GM10248 (cell line): Measurements from ENCODE around the gene SP2.

Experiments used
- CTCF ChIA-PET: fragments of 300-600 bp; sonication (Branson Sonifier 250); formaldehyde crosslinking; extraction: SDS; loops from one replicate; lab custom pipeline; 2021; ENCODE audit warnings: antibody characterized with exemption; lab: Yijun Ruan, JAX
- POLR2A ChIA-PET: fragments of 350-650 bp; sonication (Branson Sonifier 250); formaldehyde crosslinking; extraction: SDS; loops from one replicate; lab custom pipeline; 2020; ENCODE audit warnings: antibody characterized with exemption; lab: Yijun Ruan, JAX
- DNase-seq: peaks from one replicate; pipeline ENCODE4 v3.0.0; 2012; ENCODE audit errors: extremely low spot score
- TF ChIP-seq, protein P1 (sequence below): IDR thresholded peaks from 2 replicates; pipeline ENCODE4 v1.5.1; 2012; ENCODE audit warnings: mild to moderate bottlenecking, low read depth; ENCODE audit errors: extremely low read depth, missing control alignments, control extremely low read depth

The SP2 gene

DNA sequence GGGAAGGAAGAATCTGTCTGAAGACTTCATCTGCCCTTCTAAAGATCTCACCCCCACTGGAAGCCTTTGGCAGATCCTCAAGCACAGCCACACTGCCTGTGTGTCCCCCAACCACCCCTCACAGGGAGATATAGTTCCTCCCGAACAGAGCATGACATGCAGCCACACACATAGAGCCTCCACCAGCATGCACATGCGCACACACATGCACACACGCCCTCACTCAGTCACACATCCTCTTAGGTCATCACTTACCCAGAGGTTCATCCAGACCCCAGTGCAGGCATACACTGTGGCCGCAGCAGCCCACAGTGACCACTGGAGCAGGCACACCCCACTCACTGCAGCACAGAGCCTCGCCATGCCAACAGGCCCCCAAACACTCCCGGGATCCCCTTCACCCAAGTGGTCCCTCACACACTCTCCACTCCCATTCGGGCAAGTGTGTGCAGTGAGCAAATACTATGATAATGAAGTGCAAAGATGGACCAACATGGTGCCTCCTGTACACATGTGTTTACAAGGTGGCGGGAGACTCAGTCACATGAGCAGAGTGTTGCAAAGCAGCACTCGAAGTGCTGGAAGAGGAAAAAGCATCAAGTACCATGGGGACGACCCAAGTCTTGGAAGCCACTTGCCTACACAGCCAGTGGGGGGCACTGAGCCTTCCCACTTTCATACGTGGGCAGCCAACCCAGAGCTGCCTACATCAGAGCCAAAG is 28.1 kb upstream of the SP2 start:
- ChIA-PET CTCF (interaction anchor here (1.0 to 1.4 kb wide), 3 partner anchors 11 to 25 kb away, joined by 3 to 6 read pairs (median 5); no protein-coding TSS in a partner anchor), POLR2A (no interaction called here)
- DNase-seq = no peak
- TF ChIP-seq, protein P1, sequence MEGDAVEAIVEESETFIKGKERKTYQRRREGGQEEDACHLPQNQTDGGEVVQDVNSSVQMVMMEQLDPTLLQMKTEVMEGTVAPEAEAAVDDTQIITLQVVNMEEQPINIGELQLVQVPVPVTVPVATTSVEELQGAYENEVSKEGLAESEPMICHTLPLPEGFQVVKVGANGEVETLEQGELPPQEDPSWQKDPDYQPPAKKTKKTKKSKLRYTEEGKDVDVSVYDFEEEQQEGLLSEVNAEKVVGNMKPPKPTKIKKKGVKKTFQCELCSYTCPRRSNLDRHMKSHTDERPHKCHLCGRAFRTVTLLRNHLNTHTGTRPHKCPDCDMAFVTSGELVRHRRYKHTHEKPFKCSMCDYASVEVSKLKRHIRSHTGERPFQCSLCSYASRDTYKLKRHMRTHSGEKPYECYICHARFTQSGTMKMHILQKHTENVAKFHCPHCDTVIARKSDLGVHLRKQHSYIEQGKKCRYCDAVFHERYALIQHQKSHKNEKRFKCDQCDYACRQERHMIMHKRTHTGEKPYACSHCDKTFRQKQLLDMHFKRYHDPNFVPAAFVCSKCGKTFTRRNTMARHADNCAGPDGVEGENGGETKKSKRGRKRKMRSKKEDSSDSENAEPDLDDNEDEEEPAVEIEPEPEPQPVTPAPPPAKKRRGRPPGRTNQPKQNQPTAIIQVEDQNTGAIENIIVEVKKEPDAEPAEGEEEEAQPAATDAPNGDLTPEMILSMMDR = no peak

DNA sequence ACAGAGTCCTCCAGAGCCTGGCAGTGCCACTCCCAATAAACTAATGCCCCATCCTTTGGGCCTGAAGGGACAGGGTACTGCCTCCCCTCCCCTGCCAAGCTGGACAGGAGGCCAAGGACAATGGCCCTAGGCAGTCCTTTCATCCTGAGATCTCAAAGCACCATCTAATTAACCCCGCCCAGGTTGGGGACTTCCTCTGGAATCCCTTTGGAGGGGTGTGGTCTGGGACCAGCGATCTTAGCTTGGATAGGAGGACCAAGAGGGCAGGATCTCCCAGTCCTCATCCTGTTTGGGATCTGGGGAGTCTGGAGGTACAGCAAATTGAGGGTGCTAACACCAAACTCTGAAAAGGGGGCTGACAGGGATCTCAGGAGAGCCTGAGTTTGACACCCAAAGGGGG is 26.9 kb upstream of the SP2 start:
- TF ChIP-seq, protein P1 = no peak
- POLR2A ChIA-PET = no interaction called here
- CTCF ChIA-PET = interaction anchor here (1.1 to 1.4 kb wide), 2 partner anchors 10 to 26 kb away, joined by 3 to 6 read pairs; no protein-coding TSS in a partner anchor
- DNase-seq = no peak

DNA sequence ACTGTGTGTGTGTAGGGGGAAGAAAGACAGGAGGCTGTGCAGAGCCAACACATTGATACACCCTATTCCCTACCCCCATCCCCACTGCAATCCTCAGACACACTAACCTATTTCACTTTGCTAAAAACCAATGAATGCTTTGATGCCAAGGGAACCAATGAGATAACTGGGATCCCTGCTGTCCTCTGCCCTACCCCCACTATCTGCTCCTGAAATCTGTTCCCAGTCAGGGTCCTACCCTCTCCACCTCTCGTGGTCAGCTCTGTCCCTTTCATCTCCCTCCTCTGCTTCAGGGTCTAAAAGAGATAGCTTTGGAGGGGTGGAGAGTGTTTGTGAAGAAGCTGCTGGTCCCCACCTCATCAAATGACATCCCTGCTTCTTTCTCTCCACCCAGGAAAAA is 26.0 kb upstream of the SP2 start:
- TF ChIP-seq, protein P1 = no peak
- ChIA-PET CTCF (interaction anchor here (1.0 to 1.7 kb wide), 7 partner anchors 9 to 77 kb away, joined by 3 to 14 read pairs (median 4); no protein-coding TSS in a partner anchor), POLR2A (no interaction called here)
- DNase-seq = no peak

DNA sequence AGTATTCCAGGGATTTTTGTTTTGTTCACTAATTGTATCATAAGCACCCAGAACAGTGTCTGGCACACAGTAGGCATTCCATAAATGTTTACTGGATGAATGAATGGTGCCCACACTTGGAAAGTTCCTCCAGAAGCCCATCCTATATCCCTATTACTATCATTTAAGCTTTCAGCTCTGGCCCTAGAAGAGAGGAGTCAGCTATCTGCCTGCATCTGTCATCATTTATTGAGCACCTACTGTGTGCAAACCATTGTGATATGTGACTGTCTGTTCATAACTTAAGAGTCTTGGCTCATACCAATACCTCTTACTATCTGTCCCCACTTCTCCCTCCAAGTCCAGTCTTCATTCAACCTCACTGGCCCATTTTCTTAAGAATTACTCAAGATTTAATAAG is 25.0 kb upstream of the SP2 start:
- ChIA-PET POLR2A (no interaction called here), CTCF (interaction anchor here (1.0 to 2.7 kb wide), 11 partner anchors 9 to 76 kb away, joined by 3 to 17 read pairs (median 4); partner anchors contain the start of gene SCRN2)
- TF ChIP-seq, protein P1 = no peak
- DNase-seq = no peak

DNA sequence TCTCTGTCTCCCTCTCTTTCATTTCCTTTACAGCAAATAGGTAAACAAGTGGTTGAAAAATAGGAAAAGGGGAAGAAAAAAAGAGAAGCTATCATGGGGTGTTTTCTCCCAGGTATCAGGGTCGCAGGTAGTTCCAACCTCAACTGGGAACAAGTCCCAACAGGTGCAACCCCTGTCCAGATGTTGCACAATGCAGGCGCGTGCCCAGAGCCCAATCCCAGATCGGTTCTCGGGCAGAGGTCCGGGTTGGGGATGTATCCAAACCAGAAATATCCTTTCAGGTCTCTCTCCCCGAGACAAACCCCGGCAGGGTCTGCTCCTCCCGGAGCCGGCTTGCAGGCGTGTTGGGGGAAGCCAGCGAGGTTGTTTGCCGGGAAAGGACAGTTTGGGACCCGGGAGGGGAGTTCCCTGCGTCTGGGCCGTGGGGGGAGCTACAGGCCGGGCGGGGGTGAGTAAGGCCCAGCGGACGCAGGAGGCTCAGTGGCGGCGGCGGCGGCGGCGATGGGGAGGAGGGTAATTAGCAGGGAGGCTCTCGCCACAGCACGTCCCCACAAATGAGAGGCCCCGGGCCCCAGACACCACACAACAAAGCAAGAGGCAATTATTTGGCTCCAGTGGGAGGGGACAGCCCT is 23.9 kb upstream of the SP2 start:
- POLR2A ChIA-PET = no interaction called here
- DNase-seq = no peak
- CTCF ChIA-PET = interaction anchor here (1.1 to 2.7 kb wide), 5 partner anchors 9 to 75 kb away, joined by 3 to 17 read pairs (median 5); partner anchors contain the start of gene SCRN2
- TF ChIP-seq, protein P1 = no peak

DNA sequence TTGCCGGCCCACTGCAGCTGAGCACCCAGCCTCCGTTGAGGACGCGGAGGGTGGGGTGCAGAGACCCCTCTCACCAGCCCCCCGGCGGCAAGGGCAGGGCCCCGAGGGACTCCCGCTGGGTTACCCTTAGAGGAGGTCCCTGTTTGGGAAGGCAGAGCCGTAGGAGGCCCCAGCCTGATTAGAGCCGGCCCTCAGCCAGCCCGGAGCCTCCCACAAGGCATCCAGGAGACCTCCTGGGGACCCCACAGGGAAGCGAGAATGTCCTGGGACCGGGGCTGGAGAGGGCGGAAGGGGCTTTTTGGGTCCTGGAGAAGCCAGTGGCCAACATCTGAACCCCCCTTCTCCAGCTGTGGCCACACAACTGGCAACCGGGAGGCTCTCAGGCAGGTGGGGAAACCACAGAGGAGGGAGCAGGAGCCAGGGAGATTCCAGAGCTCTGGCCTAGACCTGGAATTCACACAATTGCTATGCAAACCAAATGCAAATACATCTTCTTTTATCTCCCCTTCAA is 23.3 kb upstream of the SP2 start:
- ChIA-PET POLR2A (no interaction called here), CTCF (interaction anchor here (1.1 to 2.7 kb wide), 7 partner anchors 9 to 74 kb away, joined by 3 to 17 read pairs (median 5); partner anchors contain the start of gene SCRN2)
- TF ChIP-seq, protein P1 = no peak
- no peak for DNase-seq
